HG02840 (cell line): ENCODE data around the gene SNRPA.
A peak's percentile ranks its signal among the peaks of the same experiment; 100 is the strongest.

Experiments
- ATAC-seq: cut with Tn5 transposase; IDR thresholded peaks from one replicate; pipeline ENCODE4 v1.9.1; 2021; ENCODE audit warnings: mild to moderate bottlenecking, moderate library complexity, moderate number of reproducible peaks; ENCODE audit not compliant: unreplicated experiment, low FRiP score

The SNRPA gene

GRCh38 chr19:40798683-40799557 is 47.9 kb downstream of the SNRPA start, which contains the start of gene EGLN2:
EGLN2 (plus strand) TSS chr19:40799191; CDS start chr19:40800573, 1,382 bp downstream.
- ATAC-seq = peak; percentile 77

GRCh38 chr19:40799558-40800338 is 48.7 kb downstream of the SNRPA start:
- ATAC-seq = no peak

- no peak for ATAC-seq
These were observed 49.5 kb downstream of the SNRPA start for GRCh38 chr19:40800339-40800996.

GRCh38 chr19:40800997-40801377 is 50.0 kb downstream of the SNRPA start:
- ATAC-seq = no peak

- no peak for ATAC-seq
These were observed 50.7 kb downstream of the SNRPA start for GRCh38 chr19:40801426-40802299.

- ATAC-seq = no peak
These were observed 51.5 kb downstream of the SNRPA start for GRCh38 chr19:40802300-40803169.

GRCh38 chr19:40803170-40803856 is 52.3 kb downstream of the SNRPA start:
- no peak for ATAC-seq

- ATAC-seq = no peak
These were observed 53.1 kb downstream of the SNRPA start for GRCh38 chr19:40803857-40804782.

- ATAC-seq = no peak
These were observed 53.8 kb downstream of the SNRPA start for GRCh38 chr19:40804783-40805242.

- ATAC-seq = no peak
These were observed 54.4 kb downstream of the SNRPA start for GRCh38 chr19:40805258-40805868.

GRCh38 chr19:40806423-40807146 is 55.6 kb downstream of the SNRPA start:
- ATAC-seq = no peak

GRCh38 chr19:40807147-40808020 is 56.4 kb downstream of the SNRPA start:
- no peak for ATAC-seq

GRCh38 chr19:40808021-40808325 is 57.0 kb downstream of the SNRPA start:
- ATAC-seq = no peak

GRCh38 chr19:40808497-40808896 is 57.5 kb downstream of the SNRPA start:
- ATAC-seq = no peak

- no peak for ATAC-seq
These were observed 58.5 kb downstream of the SNRPA start for GRCh38 chr19:40809358-40810086.
